Vagina (tissue), 2 donors: ENCODE data around the gene ZMYM2.

Source experiments
- POLR2A ChIP-seq, 2 donors: fragments of 450-650 bp; IDR thresholded peaks; one replicate each; pipeline ENCODE4 v1.6.1; 2017; ENCODE audit warnings: antibody characterized with exemption in 2 of 2, mild to moderate bottlenecking in 2 of 2, moderate library complexity in 2 of 2
- POLR2AphosphoS5 ChIP-seq, 2 donors: sonication (generic); formaldehyde crosslinking; IDR thresholded peaks; one replicate each; pipeline ENCODE4 v1.9.0; 2017; ENCODE audit warnings: antibody characterized with exemption in 2 of 2, mild to moderate bottlenecking in 2 of 2, low read depth in 1 of 2; ENCODE audit not compliant: insufficient read depth in 1 of 2
- TF ChIP-seq, protein P1 (sequence below), 3 experiments: fragments of 450-650 bp in 2 of 3; fragments of 200-600 bp in 1 of 3; sonication (generic) in 1 of 3; IDR thresholded peaks; one replicate each; pipeline ENCODE4 v1.5.1; 2017 to 2019; ENCODE audit warnings: antibody characterized with exemption in 3 of 3, mild to moderate bottlenecking in 2 of 3, moderate library complexity in 2 of 3

DNA sequence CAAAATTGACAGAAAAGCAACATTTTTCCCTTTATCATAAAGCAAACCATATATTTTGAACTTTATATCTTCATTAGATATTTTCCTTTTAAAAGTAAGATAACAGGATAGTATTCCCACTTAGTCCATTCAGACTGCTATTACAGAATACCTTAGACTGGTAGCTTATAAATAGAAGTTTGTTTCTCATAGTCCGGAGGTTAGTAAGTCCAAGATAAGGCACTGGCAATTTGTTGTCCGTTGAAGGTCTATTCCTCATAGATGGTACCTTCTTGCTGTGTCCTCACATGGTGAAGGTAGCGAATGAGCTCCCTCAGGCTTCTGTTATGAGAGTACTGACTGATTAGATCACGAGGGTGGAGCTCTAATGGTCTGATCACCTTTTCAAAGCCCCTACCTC is 70.4 kb downstream of the ZMYM2 start:
- TF ChIP-seq, protein P1, sequence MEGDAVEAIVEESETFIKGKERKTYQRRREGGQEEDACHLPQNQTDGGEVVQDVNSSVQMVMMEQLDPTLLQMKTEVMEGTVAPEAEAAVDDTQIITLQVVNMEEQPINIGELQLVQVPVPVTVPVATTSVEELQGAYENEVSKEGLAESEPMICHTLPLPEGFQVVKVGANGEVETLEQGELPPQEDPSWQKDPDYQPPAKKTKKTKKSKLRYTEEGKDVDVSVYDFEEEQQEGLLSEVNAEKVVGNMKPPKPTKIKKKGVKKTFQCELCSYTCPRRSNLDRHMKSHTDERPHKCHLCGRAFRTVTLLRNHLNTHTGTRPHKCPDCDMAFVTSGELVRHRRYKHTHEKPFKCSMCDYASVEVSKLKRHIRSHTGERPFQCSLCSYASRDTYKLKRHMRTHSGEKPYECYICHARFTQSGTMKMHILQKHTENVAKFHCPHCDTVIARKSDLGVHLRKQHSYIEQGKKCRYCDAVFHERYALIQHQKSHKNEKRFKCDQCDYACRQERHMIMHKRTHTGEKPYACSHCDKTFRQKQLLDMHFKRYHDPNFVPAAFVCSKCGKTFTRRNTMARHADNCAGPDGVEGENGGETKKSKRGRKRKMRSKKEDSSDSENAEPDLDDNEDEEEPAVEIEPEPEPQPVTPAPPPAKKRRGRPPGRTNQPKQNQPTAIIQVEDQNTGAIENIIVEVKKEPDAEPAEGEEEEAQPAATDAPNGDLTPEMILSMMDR (IDR thresholded peaks at IDR 0.05): no peak
- TF ChIP-seq POLR2A (IDR thresholded peaks at IDR 0.05): no peak
- TF ChIP-seq POLR2AphosphoS5 (IDR thresholded peaks at IDR 0.05; ENCODE audit: insufficient read depth in 1 of 2, low read depth in 1 of 2): no peak
